ENCODE measurements around the gene EYS.

Gene EYS

DNA sequence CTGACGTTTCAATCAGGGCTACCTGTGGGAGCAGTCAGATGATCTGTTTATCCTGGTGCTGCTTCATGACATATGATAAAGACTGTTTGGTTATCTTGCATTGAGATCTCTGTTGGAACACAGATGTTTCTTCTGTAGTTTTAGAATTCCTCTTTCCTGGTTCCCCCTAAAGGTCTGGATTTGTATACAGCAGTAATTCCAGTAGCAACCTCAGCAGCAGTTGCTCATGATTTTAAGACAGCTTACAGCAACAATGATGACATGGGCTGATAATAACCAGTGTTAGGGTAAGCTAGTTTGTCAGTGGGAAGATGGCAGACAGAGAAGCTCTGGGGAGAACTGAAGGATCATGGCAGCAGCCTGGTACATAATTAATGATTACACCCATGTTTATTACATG is 1632.0 kb downstream of the EYS start:
- TF ChIP-seq, protein P1, sequence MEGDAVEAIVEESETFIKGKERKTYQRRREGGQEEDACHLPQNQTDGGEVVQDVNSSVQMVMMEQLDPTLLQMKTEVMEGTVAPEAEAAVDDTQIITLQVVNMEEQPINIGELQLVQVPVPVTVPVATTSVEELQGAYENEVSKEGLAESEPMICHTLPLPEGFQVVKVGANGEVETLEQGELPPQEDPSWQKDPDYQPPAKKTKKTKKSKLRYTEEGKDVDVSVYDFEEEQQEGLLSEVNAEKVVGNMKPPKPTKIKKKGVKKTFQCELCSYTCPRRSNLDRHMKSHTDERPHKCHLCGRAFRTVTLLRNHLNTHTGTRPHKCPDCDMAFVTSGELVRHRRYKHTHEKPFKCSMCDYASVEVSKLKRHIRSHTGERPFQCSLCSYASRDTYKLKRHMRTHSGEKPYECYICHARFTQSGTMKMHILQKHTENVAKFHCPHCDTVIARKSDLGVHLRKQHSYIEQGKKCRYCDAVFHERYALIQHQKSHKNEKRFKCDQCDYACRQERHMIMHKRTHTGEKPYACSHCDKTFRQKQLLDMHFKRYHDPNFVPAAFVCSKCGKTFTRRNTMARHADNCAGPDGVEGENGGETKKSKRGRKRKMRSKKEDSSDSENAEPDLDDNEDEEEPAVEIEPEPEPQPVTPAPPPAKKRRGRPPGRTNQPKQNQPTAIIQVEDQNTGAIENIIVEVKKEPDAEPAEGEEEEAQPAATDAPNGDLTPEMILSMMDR (IDR thresholded peaks at IDR 0.05; ENCODE audit: low read depth, low read length), result no peak
- H3K4me3 ChIP-seq (ENCODE audit: low read depth, low read length), result no peak overlapping the region

DNA sequence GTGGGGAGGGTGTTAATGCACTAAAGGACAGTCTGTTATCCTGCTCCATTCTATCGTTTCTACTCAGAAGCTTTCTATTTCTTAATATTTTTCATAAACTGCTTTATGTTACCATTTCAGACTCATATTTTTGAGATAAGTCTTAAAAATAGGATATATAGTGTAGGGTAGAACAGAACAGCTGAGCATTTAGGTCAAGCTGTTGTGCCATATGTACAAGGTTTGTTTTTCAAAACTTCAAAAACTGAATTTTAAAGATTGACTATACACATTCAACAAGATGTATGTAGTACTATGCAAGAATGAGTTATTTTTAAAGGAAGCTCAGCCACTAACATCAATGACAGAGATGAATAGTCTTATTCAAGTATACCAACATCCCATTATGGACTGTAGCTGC is 1634.3 kb downstream of the EYS start:
- no peak overlapping the region for H3K4me3 ChIP-seq (ENCODE audit: low read depth, low read length)
- TF ChIP-seq, protein P1 (IDR thresholded peaks at IDR 0.05; ENCODE audit: low read depth, low read length), result no peak

DNA sequence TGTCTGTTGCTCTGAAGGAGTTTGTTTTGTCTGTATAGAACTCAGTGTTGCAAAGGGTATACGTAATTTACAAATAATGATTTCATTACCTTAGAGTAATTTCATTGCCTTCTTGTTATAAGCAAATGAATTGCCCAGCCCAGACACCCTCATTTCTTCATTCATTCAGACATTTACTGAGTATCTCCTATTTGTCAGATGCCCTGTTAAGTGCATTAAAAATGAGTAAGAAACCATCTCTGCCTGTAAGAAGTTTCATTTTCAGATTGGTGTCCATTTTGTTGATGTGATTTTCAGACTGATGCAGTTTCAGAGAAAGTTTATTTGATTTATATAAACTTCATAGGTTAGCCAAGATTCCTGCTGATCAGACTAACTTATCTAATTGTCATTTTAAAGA is 1642.1 kb downstream of the EYS start:
- TF ChIP-seq, protein P1 (IDR thresholded peaks at IDR 0.05; ENCODE audit: low read depth, low read length), result no peak
- no peak overlapping the region for H3K4me3 ChIP-seq (ENCODE audit: low read depth, low read length)

DNA sequence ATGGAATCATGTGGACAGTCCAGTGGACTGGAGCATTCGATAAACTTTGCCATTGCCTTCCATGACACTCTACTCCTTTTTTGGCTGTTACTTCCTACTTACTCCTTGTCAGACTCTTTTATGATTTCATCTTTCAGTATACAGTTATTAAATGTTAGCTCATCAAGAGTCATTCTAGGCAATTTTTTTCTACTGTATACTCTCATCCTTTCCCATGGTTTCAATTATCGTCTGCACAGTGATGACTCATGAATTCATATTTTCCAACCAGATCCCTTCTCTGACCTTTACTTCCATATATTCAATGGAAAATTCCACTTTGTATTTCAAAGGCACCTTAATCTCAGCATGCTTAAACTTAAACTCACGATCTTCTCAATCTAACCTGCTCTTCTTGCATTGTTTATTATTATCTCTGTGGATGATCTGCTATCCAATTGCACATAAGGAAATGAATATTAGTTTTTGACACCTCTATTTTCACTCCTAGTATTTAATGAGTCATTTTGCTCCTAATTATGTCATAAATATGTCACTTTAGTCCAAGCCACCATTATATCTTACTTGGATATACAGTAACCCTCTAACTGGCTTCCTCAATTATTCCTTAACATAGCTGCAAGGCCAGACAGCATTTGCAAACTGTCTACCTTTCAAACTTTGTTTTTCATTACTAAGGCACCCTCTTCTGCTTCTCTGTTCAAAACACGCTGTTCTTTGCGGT is 1643.9 kb downstream of the EYS start:
- TF ChIP-seq, protein P1 (IDR thresholded peaks at IDR 0.05; ENCODE audit: low read depth, low read length), result no peak

DNA sequence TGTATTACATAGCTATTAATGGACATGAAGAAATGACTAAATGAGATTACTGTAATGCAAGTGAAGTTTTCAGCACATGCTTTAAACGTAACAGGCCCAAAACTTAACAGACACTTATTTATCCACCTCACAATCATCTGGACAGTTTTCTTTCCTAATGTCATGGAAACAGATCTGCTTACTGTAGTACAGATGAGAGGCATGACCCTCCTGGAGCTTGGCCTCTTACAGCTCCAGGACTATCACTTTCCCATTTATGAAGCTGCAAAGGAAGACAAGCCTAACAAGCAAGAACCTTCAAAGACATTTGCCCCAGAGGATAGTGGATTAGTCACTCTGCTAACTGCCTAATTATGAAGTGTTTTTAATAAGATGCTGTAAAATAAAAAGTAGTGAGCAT is 1652.2 kb downstream of the EYS start:
- H3K4me3 ChIP-seq (ENCODE audit: low read depth, low read length), result no peak overlapping the region
- TF ChIP-seq, protein P1 (IDR thresholded peaks at IDR 0.05; ENCODE audit: low read depth, low read length), result no peak

More for the DNA sequence above, 1643.9 kb downstream of the EYS start:
- H3K4me3 ChIP-seq (ENCODE audit: low read depth, low read length), result no peak overlapping the region

DNA sequence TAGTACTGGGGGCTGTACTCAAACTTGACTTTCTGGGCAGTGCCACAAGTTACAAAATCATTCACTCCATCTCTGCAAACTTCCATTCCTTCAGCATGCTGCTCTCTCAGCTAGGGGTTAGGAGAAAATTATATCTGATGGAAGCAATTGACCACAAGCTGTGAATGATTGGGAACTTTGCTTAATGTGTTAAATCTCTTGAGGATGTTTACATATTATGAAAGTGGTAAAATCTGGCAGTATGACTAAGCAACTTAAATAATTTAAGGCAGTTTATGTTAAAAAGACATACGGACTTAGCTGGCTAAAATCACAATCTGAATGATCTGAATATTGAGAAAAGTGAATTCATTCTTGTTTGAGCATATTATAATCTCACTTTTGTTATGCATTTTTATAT is 1656.4 kb downstream of the EYS start:
- no peak overlapping the region for H3K4me3 ChIP-seq (ENCODE audit: low read depth, low read length)
- TF ChIP-seq, protein P1 (IDR thresholded peaks at IDR 0.05; ENCODE audit: low read depth, low read length), result no peak

DNA sequence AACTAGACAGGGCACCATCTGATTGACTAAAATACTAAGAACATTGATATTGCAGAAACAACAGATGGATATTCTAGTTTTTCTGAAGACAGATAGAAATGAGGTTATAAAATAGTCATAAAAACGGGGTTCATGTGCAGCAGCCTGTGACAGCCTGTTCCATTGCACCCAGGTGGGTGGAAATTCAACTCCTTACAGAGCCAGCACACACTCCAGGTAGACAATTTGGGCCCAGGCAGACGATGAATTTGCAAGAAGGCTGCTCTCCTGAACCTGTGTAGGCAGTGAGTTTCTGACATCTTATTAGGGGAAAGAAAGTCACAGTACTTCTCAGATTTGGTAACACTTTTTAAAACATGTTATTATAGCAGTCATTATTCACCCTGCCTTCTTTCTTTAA is 1657.3 kb downstream of the EYS start:
- TF ChIP-seq, protein P1 (IDR thresholded peaks at IDR 0.05; ENCODE audit: low read depth, low read length), result no peak
- no peak overlapping the region for H3K4me3 ChIP-seq (ENCODE audit: low read depth, low read length)
